NCI-H2196 treated with DMSO at 0.1 percent for 48 hours (cell line): ENCODE results near the gene MCF2L.
"Not testable (repeated sequence)": the region's sequence is repeated elsewhere in the genome, so short reads cannot be mapped to it uniquely, and the experiment has no call there.

Source experiments
- DNase-seq: peaks from one replicate; lab custom pipeline; 2025; ENCODE audit not compliant: unreplicated experiment; lab: John Stamatoyannopoulos, UW

MCF2L gene

DNA sequence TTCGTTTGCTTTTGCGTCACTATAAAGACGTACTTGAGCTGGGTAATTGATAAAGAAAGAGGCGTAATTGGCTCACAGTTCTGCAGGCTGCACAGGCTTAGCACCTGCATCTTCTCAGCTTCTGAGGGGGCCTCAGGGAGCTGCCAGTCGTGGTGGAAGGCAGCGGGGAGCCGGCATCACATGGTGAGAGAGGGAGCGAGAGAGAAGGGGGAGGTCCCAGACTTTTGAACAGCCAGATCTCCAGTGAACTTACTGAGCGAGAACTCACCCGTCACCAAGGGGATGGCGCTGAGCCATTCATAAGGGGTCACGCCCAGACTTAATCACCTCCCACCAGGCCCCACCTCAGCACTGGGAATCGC, 77.8 kb downstream of the MCF2L start:
- DNase-seq = no peak

DNA sequence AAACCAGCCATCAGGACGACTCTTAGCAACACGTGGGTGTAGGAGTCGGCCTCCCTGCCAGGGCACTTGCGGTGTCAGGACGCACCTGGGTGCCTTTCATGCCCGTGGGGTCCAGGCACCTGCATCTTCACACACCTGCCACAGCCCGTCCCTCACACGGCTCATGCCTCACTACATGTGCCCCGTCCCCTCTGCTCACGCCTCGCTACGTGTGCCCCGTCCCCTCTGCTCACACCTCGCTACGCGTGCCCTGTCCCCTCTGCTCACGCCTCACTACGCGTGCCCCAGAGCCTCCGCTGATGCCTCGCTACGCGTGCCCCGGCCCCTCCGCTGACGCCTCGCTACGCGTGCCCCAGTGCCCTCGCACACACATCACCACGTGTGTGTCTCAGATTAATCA, 78.6 kb downstream of the MCF2L start:
- no peak for DNase-seq

DNA sequence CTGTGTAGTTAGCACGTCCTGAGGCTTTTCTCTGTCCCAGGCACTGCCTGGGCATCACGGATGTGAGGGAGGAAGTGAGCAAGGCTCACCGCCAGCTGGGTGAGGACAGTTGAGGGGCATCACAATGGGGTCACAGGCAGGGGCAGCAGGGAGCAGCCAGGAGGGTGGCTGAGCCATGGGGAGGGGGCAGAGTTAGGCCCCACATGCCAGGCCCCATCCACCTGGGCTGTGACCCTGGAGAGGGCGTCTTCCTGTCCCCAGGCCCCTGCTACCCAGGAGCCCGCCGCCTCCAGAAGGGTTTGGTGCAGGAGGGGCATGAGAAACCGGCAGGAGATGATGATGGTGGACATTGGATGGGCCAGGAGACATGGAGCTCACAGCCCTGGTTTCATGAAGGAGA, 79.8 kb downstream of the MCF2L start:
- no peak for DNase-seq

DNA sequence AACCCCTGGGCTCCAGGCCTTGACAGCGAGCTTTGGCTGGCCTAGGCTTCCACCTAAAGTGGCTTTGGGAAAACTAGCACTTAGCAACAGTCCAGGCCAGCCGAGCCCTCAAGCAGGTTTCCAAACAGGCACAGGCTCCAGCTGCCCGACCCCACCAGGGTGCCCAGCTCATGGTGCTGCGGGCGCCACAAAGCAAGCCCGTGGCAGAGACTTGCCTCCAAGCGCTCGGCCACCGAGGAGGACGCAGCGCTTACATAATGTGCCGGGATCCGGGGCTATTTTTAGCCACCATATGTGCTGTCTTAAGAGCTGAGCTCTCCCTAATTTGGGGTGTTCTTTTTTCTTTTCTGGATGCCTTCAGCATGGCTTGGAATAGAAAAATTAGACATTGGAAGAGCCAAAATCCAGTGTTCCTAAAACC, 80.5 kb downstream of the MCF2L start:
- DNase-seq = no peak

DNA sequence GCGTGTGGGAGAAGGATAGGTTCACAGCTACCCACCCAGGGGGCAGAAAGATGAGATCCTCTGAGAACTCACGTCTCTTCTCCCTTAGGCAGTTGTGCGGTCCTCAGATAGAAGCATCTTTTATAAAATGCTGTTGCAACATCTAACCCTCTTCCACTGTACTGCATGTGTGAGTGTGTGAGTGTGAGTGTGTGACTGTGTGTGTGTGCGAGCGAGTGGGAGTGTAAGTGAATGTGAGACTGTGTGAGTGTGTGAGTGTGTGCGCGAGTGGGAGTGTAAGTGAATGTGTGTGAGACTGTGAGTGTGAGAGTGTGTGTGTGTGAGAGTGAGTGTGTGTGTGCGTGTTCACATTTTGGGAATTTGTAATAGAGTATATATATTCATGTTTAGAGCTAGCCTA, 81.0 kb downstream of the MCF2L start:
- DNase-seq = no peak

DNA sequence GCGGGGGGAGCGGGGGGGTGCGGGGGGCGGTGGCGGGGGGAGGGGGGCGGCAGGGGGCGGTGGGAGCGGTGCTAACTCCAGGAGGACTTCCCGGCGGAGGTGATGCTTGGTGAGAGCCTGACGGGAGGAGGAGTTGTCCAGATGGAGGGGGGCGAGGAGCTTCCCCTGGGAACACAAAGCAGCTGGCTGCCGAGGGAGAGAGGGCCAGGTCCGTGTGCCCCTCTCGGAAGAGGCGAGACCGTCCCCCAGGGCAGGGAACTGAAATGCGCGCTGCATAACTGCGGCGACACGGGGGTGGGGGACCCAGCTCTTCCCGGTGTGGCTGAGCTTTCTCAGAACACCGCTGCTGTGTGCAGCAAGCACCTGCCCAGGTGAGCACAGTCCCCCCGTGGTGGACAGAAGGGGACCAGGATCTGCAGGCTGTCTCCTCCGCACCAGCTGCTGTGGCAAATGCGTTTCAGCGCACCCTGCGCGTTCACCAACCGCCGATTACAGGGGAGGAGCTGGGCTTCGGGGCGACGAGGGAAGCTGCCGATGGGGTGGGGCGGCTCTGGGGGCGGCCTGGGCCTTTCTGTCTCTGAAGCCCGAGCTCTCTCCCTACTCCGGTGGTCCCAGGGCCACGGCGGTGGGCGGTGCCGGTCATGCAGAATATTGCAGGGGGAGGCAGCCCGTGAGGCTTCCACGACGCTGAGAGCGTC, 81.9 kb downstream of the MCF2L start:
- DNase-seq = no peak

DNA sequence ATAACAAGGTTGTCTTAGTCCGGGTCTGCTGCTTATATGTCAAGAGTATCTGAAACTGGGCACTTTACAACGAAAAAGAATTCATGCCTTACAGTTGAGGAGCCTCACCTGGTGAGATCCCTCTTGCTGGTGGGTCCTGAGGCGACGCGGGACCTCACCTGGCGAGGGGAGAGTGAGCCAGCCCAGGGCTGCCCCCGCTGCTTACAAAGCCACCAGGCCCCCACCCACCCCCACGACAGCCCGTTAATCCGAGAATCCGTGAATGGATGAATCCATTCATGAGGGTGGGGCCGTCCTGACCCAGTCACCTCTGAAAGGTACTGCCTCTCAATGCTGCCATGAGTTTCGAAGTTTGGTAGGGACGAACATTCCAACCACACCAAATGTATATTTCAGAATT, 82.6 kb downstream of the MCF2L start:
- no peak for DNase-seq

DNA sequence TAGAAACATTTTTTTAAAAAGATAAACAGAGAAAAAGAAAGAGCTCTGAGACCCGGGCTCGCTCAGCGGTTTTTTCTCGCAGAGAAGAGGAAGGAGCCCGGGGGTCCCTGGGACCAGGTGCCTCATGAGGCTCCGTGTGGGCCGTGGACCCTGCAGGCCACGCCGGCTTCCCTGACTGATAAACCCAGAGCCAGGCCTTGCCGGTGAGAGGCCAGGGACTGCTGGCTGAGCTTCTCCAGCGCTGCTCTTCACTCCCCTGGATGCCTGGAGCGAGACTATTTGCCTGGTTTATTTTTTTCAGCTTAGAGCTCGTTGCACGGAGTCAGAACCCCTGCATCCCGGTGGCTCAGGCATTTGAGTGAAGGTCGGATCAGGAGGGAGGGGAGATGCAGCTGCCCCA, 83.2 kb downstream of the MCF2L start:
- no peak for DNase-seq

DNA sequence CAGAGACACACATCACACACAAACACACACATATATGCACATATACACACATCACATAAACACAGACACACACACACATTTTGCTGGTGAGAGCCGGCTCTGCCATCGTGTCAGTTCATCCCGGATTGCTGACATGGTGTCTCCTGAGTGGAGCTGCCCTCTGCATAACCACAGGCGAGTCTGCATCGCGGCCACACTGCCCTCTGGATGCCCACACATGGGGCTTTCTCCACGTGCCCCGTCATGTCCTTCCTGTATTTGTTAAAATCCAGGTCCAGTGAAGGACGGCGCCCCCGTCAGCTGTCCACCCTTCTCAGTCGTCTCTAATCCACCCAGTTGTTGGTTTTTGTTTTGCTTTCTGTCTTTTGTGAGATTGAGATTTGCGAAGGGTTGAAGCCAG, 84.0 kb downstream of the MCF2L start:
- no peak for DNase-seq

DNA sequence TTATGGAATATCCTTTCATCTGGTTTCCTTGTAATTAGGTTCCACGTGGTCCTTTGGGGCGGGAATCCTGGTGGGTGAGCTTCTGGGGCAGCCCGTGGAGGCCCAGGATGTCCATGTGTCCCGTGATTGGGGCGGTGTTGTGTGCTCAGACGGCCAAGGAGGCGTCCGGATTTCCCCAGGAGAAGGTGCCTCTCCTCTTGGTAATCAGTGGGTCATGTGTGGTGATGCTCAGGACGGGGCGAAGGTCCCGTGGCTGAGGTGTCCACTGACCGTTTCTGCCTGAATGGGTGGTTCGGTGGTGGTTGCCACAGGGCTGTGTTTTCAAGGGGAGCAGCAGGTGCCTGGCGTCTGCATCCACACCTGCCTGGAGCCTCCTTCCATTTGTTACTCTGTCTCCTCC, 84.4 kb downstream of the MCF2L start:
- no peak for DNase-seq

DNA sequence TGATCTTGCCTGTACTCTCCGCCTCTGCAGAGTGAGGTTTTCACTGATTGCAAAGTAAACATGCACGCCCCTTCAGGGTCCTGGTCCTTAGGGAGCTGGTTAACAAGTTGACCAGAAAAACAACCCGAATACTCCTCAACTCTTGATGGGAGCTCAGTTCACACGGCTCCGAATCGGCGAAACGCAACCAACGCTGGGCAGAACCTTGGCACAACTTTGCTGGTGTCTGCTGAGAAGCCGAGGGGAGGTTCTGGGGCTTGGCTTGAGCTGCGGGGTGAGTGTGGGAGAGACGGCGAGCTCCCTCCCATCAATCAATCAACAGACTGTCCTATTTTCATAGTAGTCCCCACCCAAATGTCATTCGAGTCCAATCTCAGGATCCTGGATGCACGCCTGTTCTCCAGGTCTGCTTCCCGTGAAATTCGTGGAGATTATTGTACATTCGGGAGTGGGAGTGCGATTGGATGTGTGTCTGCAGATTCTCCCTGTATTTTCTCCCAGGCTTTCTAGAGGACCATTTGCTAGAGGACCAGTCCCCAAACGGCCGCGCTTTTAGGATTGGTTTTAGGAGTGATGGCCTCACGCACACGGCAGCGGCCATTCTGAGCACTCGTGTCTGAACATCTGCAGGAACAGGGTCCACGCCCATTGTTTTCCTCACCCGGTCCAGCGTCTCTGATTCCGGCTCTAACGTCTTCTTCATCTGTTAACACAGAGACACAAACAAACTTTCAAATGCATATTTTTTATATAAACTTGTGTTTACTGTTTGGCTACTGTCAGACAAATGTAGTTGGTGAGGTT, 85.0 kb downstream of the MCF2L start:
- no peak for DNase-seq

DNA sequence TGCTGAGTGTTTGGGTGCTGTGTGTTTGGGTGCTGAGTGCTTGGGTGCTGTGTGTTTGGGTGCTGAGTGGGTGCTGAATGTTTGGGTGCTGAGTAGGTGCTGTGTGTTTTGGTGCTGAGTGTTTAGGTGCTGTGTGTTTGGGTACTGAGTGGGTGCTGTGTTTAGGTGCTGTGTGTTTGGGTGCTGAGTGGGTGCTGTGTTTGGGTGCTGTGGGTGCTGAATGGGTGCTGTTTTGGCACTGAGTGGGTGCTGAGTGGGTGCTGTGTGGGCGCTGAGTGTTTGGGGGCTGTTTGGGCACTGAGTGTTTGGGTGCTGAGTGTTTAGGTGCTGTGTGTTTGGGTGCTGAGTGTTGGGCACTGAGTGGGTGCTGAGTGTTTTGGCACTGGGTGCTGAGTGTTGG, 88.1 kb downstream of the MCF2L start:
- DNase-seq = no peak

DNA sequence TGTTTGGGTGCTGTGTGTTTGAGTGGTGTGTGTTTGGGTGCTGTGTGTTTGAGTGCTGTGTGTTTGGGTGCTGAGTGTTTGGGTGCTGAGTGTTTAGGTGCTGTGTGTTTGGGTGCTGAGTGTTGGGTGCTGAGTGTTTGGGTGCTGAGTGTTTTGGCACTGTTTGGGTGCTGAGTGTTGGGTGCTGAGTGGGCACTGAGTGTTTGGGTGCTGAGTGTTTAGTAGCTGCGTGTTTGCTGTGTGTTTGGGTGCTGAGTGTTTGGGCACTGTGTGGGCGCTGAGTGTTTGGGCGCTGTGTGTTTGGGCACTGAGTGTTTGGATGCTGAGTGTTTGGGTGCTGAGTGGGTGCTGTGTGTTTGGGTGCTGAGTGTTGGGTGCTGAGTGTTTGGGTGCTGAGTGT, 88.5 kb downstream of the MCF2L start:
- DNase-seq = not testable (repeated sequence)

DNA sequence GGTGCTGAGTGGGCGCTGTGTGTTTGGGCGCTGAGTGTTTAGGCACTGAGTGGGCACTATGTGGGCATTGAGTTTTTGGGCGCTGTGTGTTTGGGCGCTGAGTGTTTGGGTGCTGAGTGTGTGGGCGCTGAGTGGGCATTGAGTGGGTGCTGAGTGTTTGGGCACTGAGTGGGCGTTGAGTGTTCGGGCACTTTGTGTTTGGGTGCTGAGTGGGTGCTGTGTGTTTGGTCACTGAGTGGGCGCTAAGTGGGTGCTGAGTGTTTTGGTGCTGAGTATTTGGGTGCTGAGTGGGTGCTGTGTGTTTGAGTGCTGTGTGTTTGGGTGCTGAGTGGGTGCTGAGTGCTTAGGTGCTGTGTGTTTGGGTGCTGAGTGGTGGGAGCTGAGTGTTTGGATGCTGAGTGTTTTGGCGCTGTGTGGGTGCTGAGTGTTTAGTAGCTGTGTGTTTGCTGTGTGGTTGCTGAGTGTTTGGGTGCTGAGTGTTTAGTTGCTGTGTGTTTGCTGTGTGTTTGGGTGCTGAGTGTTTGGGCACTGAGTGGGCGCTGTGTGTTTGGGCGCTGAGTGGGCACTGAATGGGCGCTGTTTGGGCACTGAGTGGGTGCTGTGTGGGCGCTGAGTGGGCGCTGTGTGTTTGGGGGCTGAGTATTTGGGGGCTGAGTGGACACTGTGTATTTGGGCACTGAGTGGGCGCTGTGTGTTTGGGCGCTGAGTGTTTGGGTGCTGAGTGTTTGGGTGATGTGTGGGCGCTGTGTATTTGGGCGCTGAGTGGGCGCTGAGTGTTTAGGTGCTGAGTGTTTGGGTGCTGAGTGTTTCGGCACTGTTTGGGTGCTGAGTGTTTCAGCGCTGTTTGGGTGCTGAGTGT, 89.3 kb downstream of the MCF2L start:
- DNase-seq = no peak

DNA sequence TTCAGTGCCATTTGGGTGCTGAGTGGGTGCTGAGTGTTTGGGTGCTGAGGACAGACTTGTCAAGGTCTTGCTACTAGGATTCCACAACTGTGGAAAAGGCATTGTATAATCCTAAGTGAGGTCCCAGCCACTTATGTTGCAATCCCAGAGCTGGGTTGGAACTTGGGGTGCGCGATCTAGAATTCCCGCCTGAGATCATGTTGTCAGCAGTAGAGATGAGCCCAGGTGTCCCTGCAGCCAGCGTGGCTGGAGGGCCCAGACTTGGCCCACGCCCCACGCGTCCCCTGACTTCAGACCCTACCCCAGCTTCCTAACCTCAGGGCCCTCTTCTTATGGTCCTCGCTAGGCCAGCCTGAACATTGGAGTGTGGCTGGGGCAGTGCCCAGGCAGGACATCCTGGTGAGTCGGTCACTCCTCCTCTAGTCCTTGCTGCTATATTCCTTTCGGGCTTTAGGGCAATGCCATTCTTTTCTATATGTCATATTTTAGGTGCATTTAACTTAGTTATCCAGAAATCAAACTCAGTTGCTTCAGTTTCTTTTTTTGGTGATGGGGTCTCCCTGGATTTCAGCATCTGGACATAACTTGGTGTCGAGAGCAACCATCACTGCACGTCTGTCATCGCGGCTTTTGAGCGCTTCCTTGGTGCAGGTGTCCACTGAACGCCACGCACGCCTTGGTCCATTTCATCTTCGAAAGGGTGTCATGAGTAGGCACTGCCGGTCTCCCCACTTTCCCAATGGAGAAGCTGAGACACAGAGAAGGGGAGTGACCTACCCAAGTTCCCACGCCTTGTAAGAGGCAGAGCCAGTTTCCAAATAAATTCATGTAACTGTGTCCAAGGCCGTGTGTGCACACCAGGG, 90.2 kb downstream of the MCF2L start:
- DNase-seq = no peak

DNA sequence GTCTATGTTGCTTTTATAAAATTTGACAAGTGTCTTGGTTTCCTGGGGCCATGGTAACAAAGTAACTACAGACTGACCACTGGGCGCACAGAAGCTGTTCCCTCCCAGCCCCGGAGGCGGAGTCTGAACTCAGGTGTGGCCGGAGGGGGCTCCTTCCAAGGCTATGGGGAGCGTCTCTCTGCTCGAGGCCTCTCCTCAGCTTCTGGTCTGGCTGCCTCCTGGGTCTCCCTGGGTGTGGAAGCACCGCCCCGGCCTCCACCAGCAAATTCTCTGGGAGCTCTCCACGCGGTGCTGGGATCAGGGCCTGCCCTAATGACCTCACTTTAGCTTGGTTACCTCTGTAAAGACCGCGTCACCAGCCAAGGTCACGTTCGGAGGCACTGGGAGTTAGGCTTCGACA, 90.9 kb downstream of the MCF2L start:
- DNase-seq = no peak

DNA sequence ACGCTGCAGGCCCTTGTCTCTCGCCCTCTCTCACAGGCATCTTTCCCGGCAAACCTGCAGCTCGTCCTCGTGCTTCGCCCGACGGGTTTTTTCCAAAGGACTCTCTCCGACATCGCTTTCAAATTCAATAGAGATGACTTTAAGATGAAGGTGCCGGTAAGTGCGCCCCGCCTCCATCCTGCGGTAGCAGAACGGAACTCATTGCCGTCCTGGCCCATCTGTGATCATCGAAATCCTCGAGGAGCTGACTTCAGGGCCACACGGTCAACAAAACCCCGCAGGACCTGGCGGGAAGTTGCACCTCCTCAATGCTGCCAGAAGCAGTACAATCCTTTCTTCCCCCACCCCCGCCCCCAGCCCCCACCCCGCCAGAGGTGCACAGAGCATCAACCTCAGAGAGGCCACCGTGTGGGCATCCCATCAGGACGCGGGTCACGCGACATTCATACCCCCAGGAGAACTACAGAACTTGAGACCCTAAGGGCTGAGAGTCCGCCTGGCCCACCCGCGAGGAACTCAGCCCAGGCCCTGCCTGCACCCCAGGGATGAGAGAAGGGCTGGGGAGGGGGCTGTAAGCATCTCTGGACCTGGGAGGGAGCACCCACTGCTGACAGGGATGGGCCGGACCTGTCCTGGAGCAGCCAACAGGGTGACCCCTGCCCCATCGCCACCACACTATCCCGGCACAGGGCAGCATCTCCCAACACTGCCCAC, 91.7 kb downstream of the MCF2L start:
- DNase-seq = no peak

DNA sequence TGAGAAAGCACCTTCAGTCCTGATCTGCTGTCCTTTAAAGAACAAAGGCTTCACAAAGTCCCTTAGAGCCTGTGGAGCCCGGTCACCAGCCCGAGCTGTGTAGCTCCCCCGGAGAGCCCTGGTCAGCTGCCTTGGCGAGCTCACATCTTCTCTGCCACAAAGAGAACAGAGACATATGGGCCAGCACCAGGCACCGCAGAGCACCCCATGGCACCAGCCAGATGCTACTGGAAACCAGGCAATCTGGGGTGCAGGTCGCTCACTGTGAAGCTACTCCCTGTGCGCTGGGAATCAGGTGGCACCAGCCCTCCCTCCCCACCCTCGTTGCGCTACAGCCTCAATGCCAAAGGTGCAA, 92.2 kb downstream of the MCF2L start:
- DNase-seq = no peak

DNA sequence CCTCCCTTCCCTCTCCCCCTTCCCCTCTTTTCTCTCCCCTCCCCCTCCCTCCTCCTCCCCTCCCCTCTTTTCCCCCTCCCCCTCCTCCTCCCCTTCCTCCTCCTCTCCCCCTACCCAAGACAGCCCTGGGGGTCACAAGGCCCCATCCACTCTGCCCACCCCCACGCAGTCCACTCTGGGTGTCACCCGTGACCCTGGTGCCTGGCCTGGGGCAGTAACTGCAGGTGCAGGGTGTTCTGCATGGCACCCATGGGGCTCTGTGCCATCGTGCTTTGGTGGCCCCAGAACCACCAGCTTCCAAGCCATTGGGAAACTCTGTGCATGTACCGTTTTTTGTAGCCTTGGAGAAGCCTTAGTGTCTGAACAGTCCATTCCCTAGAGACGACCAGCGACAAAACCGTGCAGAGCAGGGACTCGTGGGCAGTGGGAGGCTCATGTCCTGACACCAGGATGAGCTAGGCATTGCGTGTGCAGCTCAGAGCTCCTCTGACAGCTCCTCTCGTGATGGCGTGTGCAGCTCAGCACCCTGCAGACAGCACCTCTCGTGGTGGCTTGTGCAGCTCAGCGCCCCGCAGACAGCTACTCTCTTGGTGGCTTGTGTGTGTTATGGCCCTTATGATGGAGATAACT, 92.9 kb downstream of the MCF2L start:
- DNase-seq = no peak

DNA sequence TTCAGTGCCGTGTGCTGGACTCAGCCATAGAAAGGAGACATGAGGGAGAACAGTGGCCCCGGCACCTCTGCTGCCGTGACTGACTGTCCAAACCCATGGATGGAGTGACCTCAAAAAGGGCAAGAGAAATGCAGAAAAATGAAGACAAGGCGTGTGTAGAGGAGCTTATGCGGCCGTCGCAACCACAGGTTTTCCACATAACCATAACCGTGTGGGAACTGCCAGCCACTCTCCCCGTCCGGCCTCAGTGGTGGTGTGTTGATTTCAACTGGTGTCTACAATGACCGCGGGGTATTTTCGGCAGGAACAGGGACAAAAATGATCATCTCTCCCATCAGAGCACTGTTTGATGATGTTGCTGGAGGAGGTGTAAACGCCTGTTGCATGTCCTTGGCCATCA, 93.7 kb downstream of the MCF2L start:
- DNase-seq = no peak
